Lower leg skin (tissue), 4 donors: ENCODE data around the gene SLC12A4. TPM values are rescaled to one million over a fixed set of nuclear protein-coding genes. Genes with fewer than 3 reads are reported as not detected.
"Not testable (repeated sequence)": the region's sequence is repeated elsewhere in the genome, so short reads cannot be mapped to it uniquely, and the experiment has no call there.

Experiments used
- DNase-seq, 2 donors: peaks; one replicate each; pipeline ENCODE4 v3.0.0-alpha.2; 2019; ENCODE audit warnings: low spot score in 2 of 2
- H3K4me3 ChIP-seq: fragments of 200-600 bp; sonication (generic); 2 replicates; pipeline ENCODE4 v1.5.1; 2017; ENCODE audit warnings: mild to moderate bottlenecking, low read depth; ENCODE audit not compliant: poor library complexity, severe bottlenecking
- POLR2A ChIP-seq, 2 donors: fragments of 450-650 bp; IDR thresholded peaks; one replicate each; pipeline ENCODE4 v1.6.1; 2016 to 2017; ENCODE audit warnings: antibody characterized with exemption in 2 of 2, mild to moderate bottlenecking in 1 of 2, moderate library complexity in 1 of 2
- WGBS, 2 donors: methylation state at CpG; one replicate each; pipeline ENCODE4 v1.1.5; 2018; 5-methylcytosine and 5-hydroxymethylcytosine counted together
- intact Hi-C: fragments of 100-400 bp; cut with DNase I; formaldehyde crosslinking; loops from one replicate; pipeline ENCODE4 v1.15.0; 2023; ENCODE audit warnings: low total_unique reads
- total RNA-seq, 4 donors: library from RNA; depleted of rRNA; stranded (reverse); fragments of >200 nt; gene quantifications; one replicate each; pipeline ENCODE4 v1.1.0, GENCODE V29; 2016
- TF ChIP-seq, protein P1 (sequence below), 3 donors: fragments of 450-650 bp; IDR thresholded peaks; one replicate each; pipeline ENCODE4 v1.5.1; 2016; ENCODE audit warnings: antibody characterized with exemption in 3 of 3, mild to moderate bottlenecking in 3 of 3, moderate library complexity in 2 of 3

The SLC12A4 gene
- total RNA-seq, 4 donors from 2014 or later, result 31.3 to 74.1 (median 50.9) TPM

DNA sequence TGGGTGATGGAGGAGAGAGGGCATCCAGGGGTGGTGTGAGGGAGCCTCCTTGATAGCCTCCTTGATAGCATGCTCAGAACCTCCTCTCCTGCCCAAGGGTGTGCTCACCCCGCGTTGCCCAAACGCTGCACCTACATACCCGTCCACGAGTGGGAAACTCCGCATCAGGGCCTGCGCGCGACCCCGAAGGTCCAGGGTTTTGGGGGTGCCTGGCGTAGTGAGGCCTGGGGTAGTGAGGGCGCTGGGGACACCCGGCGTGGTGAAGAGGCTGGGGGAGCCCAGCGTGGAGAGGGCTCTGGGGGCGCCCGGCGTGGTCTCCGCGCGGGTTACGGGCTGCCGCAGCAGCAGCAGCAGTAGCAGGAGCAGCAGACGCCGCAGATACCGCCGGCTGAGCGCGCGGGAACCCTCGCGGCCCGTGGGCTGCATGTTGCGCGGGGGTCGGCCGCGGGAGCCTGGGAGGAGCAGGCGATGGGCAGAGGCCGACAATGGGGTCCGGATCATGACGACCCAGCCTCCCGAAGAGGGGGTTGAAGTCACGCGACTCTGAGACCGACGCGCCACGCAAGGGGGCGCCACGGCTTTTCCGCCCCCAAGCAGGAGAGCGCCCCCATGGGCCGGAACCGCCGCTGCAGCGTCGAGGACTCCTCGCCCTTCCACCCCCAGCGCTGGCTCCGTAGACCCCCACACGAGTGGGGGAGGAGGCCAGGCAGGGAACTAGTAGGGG, 11.7 kb upstream of the SLC12A4 start, which contains the start of gene DPEP3:
Gene DPEP3, minus strand, starts transcription at position 545 of the 724 bp plus-strand sequence. Its CDS starts 119 bp downstream, at position 426.
- H3K4me3 ChIP-seq, result no peak within 1 kb of the TSS
- no peak for DNase-seq
- TF ChIP-seq, protein P1, sequence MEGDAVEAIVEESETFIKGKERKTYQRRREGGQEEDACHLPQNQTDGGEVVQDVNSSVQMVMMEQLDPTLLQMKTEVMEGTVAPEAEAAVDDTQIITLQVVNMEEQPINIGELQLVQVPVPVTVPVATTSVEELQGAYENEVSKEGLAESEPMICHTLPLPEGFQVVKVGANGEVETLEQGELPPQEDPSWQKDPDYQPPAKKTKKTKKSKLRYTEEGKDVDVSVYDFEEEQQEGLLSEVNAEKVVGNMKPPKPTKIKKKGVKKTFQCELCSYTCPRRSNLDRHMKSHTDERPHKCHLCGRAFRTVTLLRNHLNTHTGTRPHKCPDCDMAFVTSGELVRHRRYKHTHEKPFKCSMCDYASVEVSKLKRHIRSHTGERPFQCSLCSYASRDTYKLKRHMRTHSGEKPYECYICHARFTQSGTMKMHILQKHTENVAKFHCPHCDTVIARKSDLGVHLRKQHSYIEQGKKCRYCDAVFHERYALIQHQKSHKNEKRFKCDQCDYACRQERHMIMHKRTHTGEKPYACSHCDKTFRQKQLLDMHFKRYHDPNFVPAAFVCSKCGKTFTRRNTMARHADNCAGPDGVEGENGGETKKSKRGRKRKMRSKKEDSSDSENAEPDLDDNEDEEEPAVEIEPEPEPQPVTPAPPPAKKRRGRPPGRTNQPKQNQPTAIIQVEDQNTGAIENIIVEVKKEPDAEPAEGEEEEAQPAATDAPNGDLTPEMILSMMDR (IDR thresholded peaks at IDR 0.05), result no peak
- no peak for TF ChIP-seq POLR2A (IDR thresholded peaks at IDR 0.05)
- intact Hi-C loops, result no loop called here
- 67 to 68% methylated on average over 56 to 59 of the region's 62 CpGs for WGBS, 2 donors

DNA sequence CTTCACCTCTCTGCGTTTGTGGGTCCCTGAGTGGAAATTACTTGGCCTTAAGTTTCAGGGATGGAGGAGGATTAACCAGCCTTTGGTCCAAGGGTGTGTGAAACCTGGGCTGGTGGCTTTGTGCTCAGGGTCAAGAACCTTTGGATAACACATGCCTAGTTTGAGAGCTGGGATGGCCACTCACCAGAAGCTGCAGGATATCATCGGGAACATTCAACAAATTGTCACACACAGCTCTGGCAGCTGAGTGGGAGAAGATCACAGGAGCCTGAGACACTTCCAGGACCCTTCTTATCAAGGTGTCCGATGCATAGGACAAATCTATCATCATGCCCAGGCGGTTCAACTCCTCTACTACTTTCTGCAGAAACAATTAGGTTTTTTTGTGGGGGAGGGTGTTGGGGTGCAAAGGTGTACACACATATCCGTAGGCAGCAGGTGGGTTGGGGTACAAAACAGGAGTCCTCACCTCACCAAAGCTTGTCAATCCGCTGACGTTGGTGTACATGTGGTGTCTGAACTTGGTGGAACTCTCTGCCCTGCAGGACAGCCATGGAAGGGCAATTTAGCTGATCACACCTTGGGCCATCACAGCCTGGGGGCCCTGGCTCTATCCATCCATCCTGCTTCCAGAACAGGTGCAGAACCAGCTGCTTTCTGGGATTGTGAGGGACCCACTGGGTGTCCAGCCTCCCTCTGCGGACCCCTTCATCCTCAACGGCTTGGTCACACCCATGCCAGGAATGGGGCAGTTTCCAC, 9.2 kb upstream of the SLC12A4 start:
- WGBS, 2 donors, result 91 to 93% methylated on average over 7 of the region's 9 CpGs
- TF ChIP-seq POLR2A (IDR thresholded peaks at IDR 0.05), result no peak
- TF ChIP-seq, protein P1 (IDR thresholded peaks at IDR 0.05), result no peak
- intact Hi-C loops, result no loop called here
- DNase-seq, result no peak
- no peak overlapping the region for H3K4me3 ChIP-seq

DNA sequence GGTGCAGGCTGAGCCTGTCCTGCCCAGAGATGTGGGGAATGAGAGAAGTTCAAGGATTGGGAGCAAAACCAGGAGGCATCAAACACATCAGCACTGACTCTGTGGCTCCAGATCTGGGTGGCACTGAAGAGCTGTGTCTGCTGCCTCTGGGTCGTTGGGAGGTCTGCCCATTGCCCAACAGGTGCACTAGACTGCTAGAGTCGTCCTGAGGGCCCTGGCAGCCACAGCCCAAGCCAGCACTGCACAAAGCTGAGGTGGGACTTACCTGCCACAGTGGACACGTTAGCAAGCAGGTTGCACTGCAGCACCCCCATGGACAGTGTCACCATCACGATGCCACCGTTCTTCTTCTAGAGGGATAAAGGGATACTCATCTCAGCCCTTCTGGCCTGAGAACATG, 8.6 kb upstream of the SLC12A4 start:
- WGBS, 2 donors, result 54 to 72% methylated on average over 3 to 5 of the region's 5 CpGs
- no peak overlapping the region for H3K4me3 ChIP-seq
- TF ChIP-seq, protein P1 (IDR thresholded peaks at IDR 0.05), result no peak
- no peak for TF ChIP-seq POLR2A (IDR thresholded peaks at IDR 0.05)
- intact Hi-C loops, result no loop called here
- no peak for DNase-seq

DNA sequence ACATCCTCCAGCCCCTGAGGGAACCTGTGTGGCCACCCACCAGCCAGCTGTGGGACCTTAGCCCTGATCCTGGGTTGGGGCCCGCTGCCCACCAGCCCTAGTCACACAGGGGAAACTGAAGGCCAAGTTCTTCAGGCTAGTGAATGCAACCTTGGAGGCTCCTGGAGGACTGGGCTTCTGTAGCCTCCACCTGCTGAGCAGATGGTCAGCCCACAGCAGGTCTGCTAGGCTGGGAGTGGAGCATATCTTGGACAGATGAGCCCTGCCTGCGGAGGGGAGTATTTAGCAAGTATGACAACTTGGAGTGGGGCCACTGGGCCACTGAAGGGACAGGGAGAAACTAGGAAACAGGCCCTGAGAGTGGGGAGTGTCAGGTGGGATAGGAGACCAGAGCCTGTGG, 7.8 kb upstream of the SLC12A4 start:
- WGBS, 2 donors, result 90 to 97% methylated on average over 2 of the region's 2 CpGs
- no peak for TF ChIP-seq POLR2A (IDR thresholded peaks at IDR 0.05)
- TF ChIP-seq, protein P1 (IDR thresholded peaks at IDR 0.05), result no peak
- intact Hi-C loops, result no loop called here
- no peak for DNase-seq
- no peak overlapping the region for H3K4me3 ChIP-seq

DNA sequence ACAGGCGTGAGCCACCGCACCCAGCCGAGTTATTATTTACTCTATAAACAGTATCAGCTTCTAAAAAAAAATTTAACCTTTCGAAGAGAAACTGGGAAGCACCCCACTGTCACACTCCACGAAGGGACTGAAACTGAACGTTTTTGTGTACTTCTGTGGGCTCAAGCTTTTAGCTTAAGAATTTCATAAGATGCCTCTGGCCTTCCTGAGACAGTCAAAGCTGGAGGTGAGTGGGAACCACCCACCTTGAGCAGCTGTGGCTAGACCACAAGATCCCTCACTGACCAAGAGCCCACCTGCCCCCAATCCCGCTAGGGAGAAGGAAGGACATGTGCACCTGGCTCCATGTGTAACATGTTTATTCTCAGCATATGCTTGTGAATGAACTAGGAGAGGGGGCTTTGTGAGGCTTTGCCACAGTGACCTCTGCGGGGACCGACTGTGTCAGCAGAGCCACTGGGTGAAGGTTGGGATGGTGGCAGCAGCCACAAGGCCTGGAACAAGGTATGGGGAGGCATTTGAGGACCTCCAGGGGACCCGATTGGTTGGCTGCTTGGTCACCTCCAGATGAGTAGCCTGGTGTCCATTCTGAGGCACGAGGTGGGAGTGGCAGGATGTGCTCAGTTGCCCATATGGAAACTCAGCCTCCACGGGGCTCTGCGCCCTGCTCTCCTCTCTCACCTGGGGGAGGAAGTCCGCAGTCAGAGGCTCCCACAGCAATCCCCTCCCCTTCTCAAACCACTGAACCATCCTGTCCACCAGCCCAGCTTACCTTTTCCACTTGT, 7.1 kb upstream of the SLC12A4 start:
- no peak overlapping the region for H3K4me3 ChIP-seq
- TF ChIP-seq POLR2A (IDR thresholded peaks at IDR 0.05), result no peak
- TF ChIP-seq, protein P1 (IDR thresholded peaks at IDR 0.05), result no peak
- intact Hi-C loops, result no loop called here
- no peak for DNase-seq
- 76 to 82% methylated on average over 14 of the region's 14 CpGs for WGBS, 2 donors

DNA sequence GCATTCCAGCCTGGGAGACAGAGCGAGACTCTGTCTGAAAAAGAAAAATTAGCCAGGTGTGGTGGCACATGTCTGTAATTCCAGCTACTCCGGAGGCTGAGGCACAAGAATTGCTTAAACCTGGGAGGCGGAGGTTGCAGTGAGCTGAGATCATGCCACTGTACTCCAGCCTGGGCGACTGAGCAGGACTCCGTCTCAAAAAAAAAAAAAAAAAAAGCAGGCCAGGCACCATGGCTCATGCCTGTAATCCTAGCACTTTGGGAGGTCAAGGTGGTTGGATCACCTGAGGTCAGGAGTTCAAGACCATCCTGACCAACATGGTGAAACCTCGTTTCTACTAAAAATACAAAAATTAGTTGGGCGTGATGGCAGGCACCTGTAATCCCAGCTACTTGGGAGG, 3.8 kb upstream of the SLC12A4 start:
- intact Hi-C loops, DNase-seq, H3K4me3 ChIP-seq: not testable (repeated sequence)
- WGBS, 2 donors, result 83 to 92% methylated on average over 7 of the region's 7 CpGs
